Measurements from ENCODE around the gene ZNF473.

The ZNF473 gene

DNA sequence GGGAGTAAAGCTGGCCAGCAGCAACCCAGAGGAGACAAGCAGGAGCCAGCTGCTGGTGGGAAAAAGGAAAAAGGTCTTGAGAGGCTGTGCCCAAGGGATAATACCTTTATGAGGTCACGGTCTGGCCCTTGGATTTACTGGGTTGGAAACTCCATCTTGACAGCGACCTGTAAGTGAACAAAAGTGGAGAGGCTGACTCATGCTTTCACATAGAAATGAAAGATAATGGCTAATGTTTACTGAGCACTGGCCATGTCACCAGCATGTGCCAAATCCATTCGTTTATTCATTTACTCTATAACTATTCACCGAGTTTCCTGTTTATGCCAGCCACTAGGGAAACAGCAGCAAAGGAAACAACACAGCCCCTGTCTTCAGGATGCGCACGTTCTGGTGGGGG is 5.3 kb upstream of the ZNF473 start:
- CTCF ChIA-PET = no interaction called here
- TF ChIP-seq, protein P1, sequence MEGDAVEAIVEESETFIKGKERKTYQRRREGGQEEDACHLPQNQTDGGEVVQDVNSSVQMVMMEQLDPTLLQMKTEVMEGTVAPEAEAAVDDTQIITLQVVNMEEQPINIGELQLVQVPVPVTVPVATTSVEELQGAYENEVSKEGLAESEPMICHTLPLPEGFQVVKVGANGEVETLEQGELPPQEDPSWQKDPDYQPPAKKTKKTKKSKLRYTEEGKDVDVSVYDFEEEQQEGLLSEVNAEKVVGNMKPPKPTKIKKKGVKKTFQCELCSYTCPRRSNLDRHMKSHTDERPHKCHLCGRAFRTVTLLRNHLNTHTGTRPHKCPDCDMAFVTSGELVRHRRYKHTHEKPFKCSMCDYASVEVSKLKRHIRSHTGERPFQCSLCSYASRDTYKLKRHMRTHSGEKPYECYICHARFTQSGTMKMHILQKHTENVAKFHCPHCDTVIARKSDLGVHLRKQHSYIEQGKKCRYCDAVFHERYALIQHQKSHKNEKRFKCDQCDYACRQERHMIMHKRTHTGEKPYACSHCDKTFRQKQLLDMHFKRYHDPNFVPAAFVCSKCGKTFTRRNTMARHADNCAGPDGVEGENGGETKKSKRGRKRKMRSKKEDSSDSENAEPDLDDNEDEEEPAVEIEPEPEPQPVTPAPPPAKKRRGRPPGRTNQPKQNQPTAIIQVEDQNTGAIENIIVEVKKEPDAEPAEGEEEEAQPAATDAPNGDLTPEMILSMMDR (IDR thresholded peaks at IDR 0.05; ENCODE audit: insufficient read depth, low read length, missing control alignments) = no peak

DNA sequence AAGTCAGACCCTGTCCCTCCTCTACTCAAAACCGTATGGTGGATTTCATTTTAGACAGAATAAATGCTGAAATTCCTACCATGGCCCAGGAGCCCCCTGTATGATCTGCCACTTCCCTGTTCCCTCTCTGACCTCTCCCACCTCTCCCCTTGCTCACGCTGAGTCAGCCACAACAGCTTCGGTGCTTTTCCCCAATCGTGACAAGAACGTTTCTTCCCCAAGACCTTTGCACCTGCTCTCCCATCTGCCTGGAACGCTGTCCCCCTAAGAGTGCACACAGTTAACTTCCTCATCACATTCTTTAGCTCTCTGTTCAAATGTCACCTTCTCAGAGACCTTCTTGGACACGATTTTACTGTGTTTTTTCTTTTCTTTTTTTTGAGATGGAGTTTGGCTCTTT is 3.0 kb upstream of the ZNF473 start:
- POLR2A ChIA-PET = no interaction called here
- CTCF ChIA-PET = no interaction called here
- TF ChIP-seq, protein P1 (IDR thresholded peaks at IDR 0.05; ENCODE audit: insufficient read depth, low read length, missing control alignments) = no peak
- no peak for DNase-seq (ENCODE audit: low read depth, low spot score)
- H3K4me3 ChIP-seq (ENCODE audit: low read depth, low read length) = no peak overlapping the region

More for the DNA sequence above, 5.3 kb upstream of the ZNF473 start:
- DNase-seq (ENCODE audit: low read depth, low spot score) = no peak
- H3K4me3 ChIP-seq (ENCODE audit: low read depth, low read length) = no peak overlapping the region
- POLR2A ChIA-PET = no interaction called here

DNA sequence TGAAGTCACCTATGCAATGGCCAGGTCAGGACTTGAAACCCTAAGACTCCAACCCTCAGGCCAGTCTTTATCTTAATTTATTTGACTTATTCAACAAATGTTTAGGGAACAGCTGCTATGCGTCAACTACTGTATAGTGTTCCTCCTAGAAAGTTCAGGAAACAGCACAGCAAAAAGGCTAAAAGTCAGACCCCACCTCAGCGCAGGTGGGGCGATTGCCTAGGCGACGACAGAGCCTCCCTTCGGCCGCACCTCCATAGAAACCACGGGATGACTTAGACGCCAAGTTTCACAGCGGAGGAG is 1.1 kb upstream of the ZNF473 start:
- TF ChIP-seq, protein P1 (IDR thresholded peaks at IDR 0.05; ENCODE audit: insufficient read depth, low read length, missing control alignments) = no peak
- peak overlapping the region; percentile 100 for H3K4me3 ChIP-seq (ENCODE audit: low read depth, low read length)
- POLR2A ChIA-PET = no interaction called here
- CTCF ChIA-PET = interaction anchor here (0.9 kb wide), 1 partner anchor 21 kb away, joined by 3 read pairs; no protein-coding TSS in a partner anchor
- no peak for DNase-seq (ENCODE audit: low read depth, low spot score)

DNA sequence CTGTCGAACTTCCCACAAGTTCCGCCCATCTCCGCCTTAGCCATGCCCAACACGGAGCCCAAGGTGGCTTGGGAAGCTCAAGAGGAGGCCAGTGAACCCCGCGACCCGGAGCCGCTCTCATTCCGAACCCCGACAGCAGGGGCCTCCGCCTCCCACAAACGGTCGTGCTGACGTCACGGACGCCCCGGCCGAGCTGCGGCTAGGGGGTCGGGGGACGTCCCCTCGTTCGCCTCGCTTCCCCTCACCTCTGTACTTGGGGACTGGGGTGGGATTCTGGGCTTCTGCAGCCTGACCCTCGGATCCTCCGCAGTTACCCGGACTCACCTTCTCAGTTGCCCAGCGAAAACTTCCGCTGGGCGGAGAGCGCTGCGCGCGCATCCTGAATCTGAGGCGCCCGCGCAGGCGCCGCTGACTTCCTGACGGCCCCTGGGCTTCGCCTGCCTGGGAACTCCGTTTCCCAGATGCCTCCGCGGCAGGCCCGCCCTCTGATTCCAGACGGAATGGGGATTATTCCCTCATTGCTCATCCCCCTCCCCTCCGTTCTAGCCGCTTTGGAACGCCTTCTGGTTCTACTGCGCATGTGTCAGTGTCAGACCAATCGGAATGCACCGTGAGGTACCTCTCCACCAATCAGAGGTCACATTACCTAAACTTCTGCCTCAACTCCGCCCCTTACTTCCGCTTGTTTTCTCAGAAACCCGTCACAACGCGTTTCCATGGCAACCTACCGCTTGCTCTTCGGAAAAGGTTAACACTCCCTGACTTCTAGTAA is 597 bp upstream of the ZNF473 start, which contains the start of gene VRK3:
Gene VRK3 (minus strand): TSS at position 351 of the 772 bp plus-strand sequence. CDS start 9,210 bp downstream, outside the sequence.
- POLR2A ChIA-PET = no interaction called here
- TF ChIP-seq, protein P1 (IDR thresholded peaks at IDR 0.05; ENCODE audit: insufficient read depth, low read length, missing control alignments) = no peak
- CTCF ChIA-PET = interaction anchor here (0.9 to 1.0 kb wide), 3 partner anchors 10 to 87 kb away, joined by 3 read pairs; no protein-coding TSS in a partner anchor
- peak; percentile 98 for DNase-seq (ENCODE audit: low read depth, low spot score)
- H3K4me3 ChIP-seq (ENCODE audit: low read depth, low read length) = peak within 1 kb of the TSS; percentile 100

DNA sequence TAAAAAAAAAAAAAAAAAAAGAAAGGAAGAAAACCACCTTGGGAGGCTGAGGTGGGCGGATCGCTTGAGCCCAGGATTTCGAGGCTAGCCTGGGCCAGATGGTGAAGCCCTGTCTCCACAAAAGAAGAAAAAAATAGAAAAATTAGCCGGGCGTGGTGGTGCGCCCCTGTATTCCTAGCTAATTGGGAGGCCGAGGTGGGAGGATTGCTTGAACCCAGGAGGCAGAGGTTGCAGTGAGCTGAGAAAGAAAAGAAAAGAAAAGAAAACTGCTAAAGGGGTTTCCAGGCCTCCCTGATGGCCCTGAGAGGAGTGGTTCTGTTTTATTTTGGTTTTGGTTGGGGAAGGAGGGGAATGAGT is 723 bp downstream of the ZNF473 start:
- ChIA-PET POLR2A (no interaction called here), CTCF (no interaction called here)
- TF ChIP-seq, protein P1 (IDR thresholded peaks at IDR 0.05; ENCODE audit: insufficient read depth, low read length, missing control alignments) = no peak
- DNase-seq (ENCODE audit: low read depth, low spot score) = no peak
- H3K4me3 ChIP-seq (ENCODE audit: low read depth, low read length) = peak overlapping the region; percentile 98

DNA sequence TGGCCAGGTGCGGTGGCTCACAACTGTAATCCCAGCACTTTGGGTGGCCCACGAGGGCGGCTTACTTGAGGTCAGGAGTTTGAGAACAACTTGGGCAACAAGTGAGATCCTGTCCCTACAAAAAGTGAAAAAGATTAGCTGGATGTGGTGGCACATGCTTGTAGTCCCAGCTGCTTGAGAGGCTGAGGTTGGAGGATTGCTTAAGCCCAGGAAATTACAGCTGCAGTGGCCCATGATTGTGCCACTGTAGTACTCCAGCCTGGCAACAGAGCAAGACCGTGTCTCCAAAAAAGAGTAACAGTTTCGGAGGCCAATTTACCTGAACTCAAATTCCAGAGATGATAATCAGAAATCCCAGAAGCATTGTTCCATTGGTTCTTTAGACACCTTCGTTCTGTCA is 4.4 kb downstream of the ZNF473 start:
- H3K4me3 ChIP-seq (ENCODE audit: low read depth, low read length) = no peak overlapping the region
- DNase-seq (ENCODE audit: low read depth, low spot score) = no peak
- CTCF ChIA-PET = interaction anchor here (1.6 to 2.1 kb wide), 2 partner anchors 9 to 92 kb away, joined by 3 to 8 read pairs; no protein-coding TSS in a partner anchor
- POLR2A ChIA-PET = no interaction called here
- TF ChIP-seq, protein P1 (IDR thresholded peaks at IDR 0.05; ENCODE audit: insufficient read depth, low read length, missing control alignments) = no peak
